ENCODE results near the gene CXCL12.

- TF ChIP-seq ZBTB7A (CRISPR knock-in tag; IDR thresholded peaks at IDR 0.05) = no peak
- no peak for TF ChIP-seq POLR2A (IDR thresholded peaks at IDR 0.05; ENCODE audit: insufficient read depth in 1 of 2, low read depth in 2 of 2, low read length in 2 of 2)
- TF ChIP-seq POLR2AphosphoS5 (IDR thresholded peaks at IDR 0.05; ENCODE audit: low read depth, low read length) = no peak
- TF ChIP-seq, protein P1, sequence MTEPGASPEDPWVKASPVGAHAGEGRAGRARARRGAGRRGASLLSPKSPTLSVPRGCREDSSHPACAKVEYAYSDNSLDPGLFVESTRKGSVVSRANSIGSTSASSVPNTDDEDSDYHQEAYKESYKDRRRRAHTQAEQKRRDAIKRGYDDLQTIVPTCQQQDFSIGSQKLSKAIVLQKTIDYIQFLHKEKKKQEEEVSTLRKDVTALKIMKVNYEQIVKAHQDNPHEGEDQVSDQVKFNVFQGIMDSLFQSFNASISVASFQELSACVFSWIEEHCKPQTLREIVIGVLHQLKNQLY (CRISPR knock-in tag; IDR thresholded peaks at IDR 0.05) = no peak
- TF ChIP-seq, protein P2, sequence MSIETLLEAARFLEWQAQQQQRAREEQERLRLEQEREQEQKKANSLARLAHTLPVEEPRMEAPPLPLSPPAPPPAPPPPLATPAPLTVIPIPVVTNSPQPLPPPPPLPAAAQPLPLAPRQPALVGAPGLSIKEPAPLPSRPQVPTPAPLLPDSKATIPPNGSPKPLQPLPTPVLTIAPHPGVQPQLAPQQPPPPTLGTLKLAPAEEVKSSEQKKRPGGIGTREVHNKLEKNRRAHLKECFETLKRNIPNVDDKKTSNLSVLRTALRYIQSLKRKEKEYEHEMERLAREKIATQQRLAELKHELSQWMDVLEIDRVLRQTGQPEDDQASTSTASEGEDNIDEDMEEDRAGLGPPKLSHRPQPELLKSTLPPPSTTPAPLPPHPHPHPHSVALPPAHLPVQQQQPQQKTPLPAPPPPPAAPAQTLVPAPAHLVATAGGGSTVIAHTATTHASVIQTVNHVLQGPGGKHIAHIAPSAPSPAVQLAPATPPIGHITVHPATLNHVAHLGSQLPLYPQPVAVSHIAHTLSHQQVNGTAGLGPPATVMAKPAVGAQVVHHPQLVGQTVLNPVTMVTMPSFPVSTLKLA (IDR thresholded peaks at IDR 0.05) = no peak
- no peak for TF ChIP-seq ZBTB1 (CRISPR knock-in tag; IDR thresholded peaks at IDR 0.05; ENCODE audit: borderline replicate concordance)
- no peak for TF ChIP-seq ZNF143 (CRISPR knock-in tag; IDR thresholded peaks at IDR 0.05)
- TF ChIP-seq, protein P3, sequence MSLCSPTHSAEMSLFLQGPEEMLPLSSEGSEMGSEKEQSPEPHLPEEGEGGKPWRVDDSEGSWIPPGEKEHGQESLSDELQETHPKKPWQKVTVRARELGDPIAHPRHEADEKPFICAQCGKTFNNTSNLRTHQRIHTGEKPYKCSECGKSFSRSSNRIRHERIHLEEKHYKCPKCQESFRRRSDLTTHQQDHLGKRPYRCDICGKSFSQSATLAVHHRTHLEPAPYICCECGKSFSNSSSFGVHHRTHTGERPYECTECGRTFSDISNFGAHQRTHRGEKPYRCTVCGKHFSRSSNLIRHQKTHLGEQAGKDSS (CRISPR knock-in tag; IDR thresholded peaks at IDR 0.05; ENCODE audit: borderline replicate concordance, low read depth) = no peak
- no peak for TF ChIP-seq CTCF (CRISPR knock-in tag; IDR thresholded peaks at IDR 0.05)
- no peak for TF ChIP-seq CERS6 (CRISPR knock-in tag; IDR thresholded peaks at IDR 0.05)
- TF ChIP-seq, protein P4, sequence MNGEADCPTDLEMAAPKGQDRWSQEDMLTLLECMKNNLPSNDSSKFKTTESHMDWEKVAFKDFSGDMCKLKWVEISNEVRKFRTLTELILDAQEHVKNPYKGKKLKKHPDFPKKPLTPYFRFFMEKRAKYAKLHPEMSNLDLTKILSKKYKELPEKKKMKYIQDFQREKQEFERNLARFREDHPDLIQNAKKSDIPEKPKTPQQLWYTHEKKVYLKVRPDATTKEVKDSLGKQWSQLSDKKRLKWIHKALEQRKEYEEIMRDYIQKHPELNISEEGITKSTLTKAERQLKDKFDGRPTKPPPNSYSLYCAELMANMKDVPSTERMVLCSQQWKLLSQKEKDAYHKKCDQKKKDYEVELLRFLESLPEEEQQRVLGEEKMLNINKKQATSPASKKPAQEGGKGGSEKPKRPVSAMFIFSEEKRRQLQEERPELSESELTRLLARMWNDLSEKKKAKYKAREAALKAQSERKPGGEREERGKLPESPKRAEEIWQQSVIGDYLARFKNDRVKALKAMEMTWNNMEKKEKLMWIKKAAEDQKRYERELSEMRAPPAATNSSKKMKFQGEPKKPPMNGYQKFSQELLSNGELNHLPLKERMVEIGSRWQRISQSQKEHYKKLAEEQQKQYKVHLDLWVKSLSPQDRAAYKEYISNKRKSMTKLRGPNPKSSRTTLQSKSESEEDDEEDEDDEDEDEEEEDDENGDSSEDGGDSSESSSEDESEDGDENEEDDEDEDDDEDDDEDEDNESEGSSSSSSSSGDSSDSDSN (CRISPR knock-in tag; IDR thresholded peaks at IDR 0.05) = no peak
- no peak for TF ChIP-seq MXI1 (IDR thresholded peaks at IDR 0.05; ENCODE audit: borderline replicate concordance, low read depth, low read length)
- TF ChIP-seq ZBTB14 (CRISPR knock-in tag; IDR thresholded peaks at IDR 0.05) = no peak
- TF ChIP-seq SOX13 (IDR thresholded peaks at IDR 0.05) = no peak
- TF ChIP-seq SOX13 (CRISPR knock-in tag; conservative IDR thresholded peaks at IDR 0.05 in 1 of 2, IDR thresholded peaks at IDR 0.05 in 1 of 2) = no peak
Observed at GRCh38 chr10:44411251-44411650, 26.4 kb upstream of the CXCL12 start.

All from HepG2 (cell line).